Endothelial cell of umbilical vein (primary cell): Measurements from ENCODE around the gene CUEDC2. TPM values are rescaled to one million over a fixed set of nuclear protein-coding genes. Genes with fewer than 3 reads are reported as not detected.

ENCODE experiments used
- BruUV-seq: library from RNA; stranded (reverse); fragments of 400-500 nt; replicated peaks from 2 replicates; lab custom pipeline; 2021; lab: Mats Ljungman, UMichigan
- CTCF ChIA-PET: fragments of 300-600, 350-600 bp; sonication (Branson Sonifier 250); formaldehyde crosslinking; loops from one replicate; lab custom pipeline; 2021; ENCODE audit warnings: antibody characterized with exemption, inconsistent platforms; lab: Charles Lee
- POLR2A ChIA-PET: fragments of 300-600, 350-600 bp; sonication (Branson Sonifier 250); formaldehyde crosslinking; loops from one replicate; lab custom pipeline; 2021; ENCODE audit warnings: antibody characterized with exemption, inconsistent platforms; lab: Charles Lee
- DNase-seq: peaks from one replicate; pipeline ENCODE4 v3.0.0-alpha.2; 2011; ENCODE audit warnings: low read depth, low spot score
- FAIRE-seq: peaks from 2 replicates; lab custom pipeline; 2011; peaks lifted over from hg19 to GRCh38; lab: Jason Lieb, UNC
- H2AFZ ChIP-seq: 2 replicates; pipeline ENCODE4 v1.6.0; 2012; ENCODE audit warnings: low read depth, low read length, control low read depth, inconsistent platforms
- H3K27ac ChIP-seq: 2 replicates; pipeline ENCODE4 v1.5.1; 2011; ENCODE audit warnings: low read depth, mild to moderate bottlenecking, control low read depth, low read length, moderate library complexity; ENCODE audit not compliant: insufficient read depth
- H3K27me3 ChIP-seq, 2 experiments: 2 replicates each; pipeline versions ENCODE4 v1.6.0 to v1.6.1; 2011; ENCODE audit warnings: low read length in 2 of 2, mixed read lengths in 1 of 2; ENCODE audit not compliant: control insufficient read depth in 2 of 2, insufficient read depth in 2 of 2
- H3K36me3 ChIP-seq, 2 experiments: 2 replicates in 1 of 2; 3 replicates in 1 of 2; pipeline ENCODE4 v1.5.1; 2011; ENCODE audit warnings: low read length in 2 of 2, mild to moderate bottlenecking in 1 of 2, moderate library complexity in 1 of 2; ENCODE audit not compliant: control insufficient read depth in 2 of 2, insufficient read depth in 2 of 2; ENCODE audit errors: extremely low read depth in 1 of 2
- H3K4me1 ChIP-seq: 3 replicates; pipeline ENCODE4 v1.5.1; 2011; ENCODE audit warnings: mild to moderate bottlenecking, low read length; ENCODE audit not compliant: control insufficient read depth, insufficient read depth; ENCODE audit errors: extremely low read depth
- H3K4me2 ChIP-seq: 2 replicates; pipeline ENCODE4 v1.6.1; 2011; ENCODE audit warnings: low read length, control low read depth, mixed read lengths; ENCODE audit not compliant: insufficient read depth
- H3K4me3 ChIP-seq, 3 experiments: fragments of 200-600 bp in 1 of 3; sonication (generic), shearing (Covaris generic) in 1 of 3; replicated peaks in 1 of 3; 2 replicates each; pipeline ENCODE4 v1.5.1; 2011 to 2016; ENCODE audit warnings: control low read depth in 3 of 3, low read length in 3 of 3, mild to moderate bottlenecking in 2 of 3, inconsistent platforms in 1 of 3, low read depth in 1 of 3, moderate library complexity in 1 of 3; ENCODE audit not compliant: insufficient read depth in 1 of 3
- H3K79me2 ChIP-seq: 2 replicates; pipeline ENCODE4 v1.6.0; 2012; ENCODE audit warnings: low read length, inconsistent platforms; ENCODE audit not compliant: control insufficient read depth, insufficient read depth
- H3K9ac ChIP-seq: replicated peaks from 2 replicates; pipeline ENCODE3; 2011; ENCODE audit warnings: low read length, control low read depth; ENCODE audit not compliant: insufficient read depth; ENCODE audit errors: extremely low read depth
- H3K9me1 ChIP-seq: replicated peaks from 3 replicates; pipeline ENCODE4 v1.6.0; 2011; ENCODE audit warnings: mild to moderate bottlenecking, low read length; ENCODE audit not compliant: control insufficient read depth, insufficient read depth; ENCODE audit errors: extremely low read depth
- H3K9me3 ChIP-seq: replicated peaks from 2 replicates; pipeline ENCODE4 v1.5.1; 2012; ENCODE audit warnings: low read length, inconsistent platforms; ENCODE audit not compliant: control insufficient read depth, insufficient read depth
- H4K20me1 ChIP-seq: replicated peaks from 2 replicates; pipeline ENCODE3; 2011; ENCODE audit warnings: mild to moderate bottlenecking, low read length; ENCODE audit not compliant: control insufficient read depth, insufficient read depth; ENCODE audit errors: extremely low read depth
- EZH2 ChIP-seq: IDR thresholded peaks from 2 replicates; pipeline ENCODE4 v1.6.1; 2012; ENCODE audit warnings: borderline replicate concordance, low read depth, mild to moderate bottlenecking, moderate library complexity, low read length, inconsistent platforms; ENCODE audit not compliant: severe bottlenecking
- FOS ChIP-seq: IDR thresholded peaks from 2 replicates; pipeline ENCODE4 v1.6.1; 2011; ENCODE audit warnings: mild to moderate bottlenecking, low read length, moderate library complexity, borderline replicate concordance; ENCODE audit not compliant: insufficient read depth
- GATA2 ChIP-seq: IDR thresholded peaks from 2 replicates; pipeline ENCODE4 v1.7.0; 2011; ENCODE audit warnings: low read depth, mild to moderate bottlenecking, moderate library complexity, mixed read lengths, low read length; ENCODE audit not compliant: insufficient read length, insufficient read depth
- JUN ChIP-seq: IDR thresholded peaks from 2 replicates; pipeline ENCODE4 v1.6.1; 2011; ENCODE audit warnings: borderline replicate concordance, low read depth; ENCODE audit not compliant: insufficient read length, insufficient read depth
- MAX ChIP-seq: IDR thresholded peaks from 2 replicates; pipeline ENCODE4 v1.6.1; 2011; ENCODE audit not compliant: insufficient read depth, insufficient read length
- MYC ChIP-seq: IDR thresholded peaks from one replicate; pipeline ENCODE4 v1.6.1; 2011; ENCODE audit warnings: mild to moderate bottlenecking, low read depth, low read length
- POLR2A ChIP-seq: IDR thresholded peaks from 2 replicates; pipeline ENCODE4 v1.6.1; 2012; ENCODE audit warnings: low read depth, mild to moderate bottlenecking, control low read depth, low read length
- POLR2AphosphoS5 ChIP-seq: IDR thresholded peaks from 2 replicates; pipeline ENCODE4 v1.6.1; 2012; ENCODE audit warnings: low read depth, mild to moderate bottlenecking, control low read depth, low read length, moderate library complexity; ENCODE audit not compliant: insufficient read depth
- dilution Hi-C: fragments of 300-500 bp; cut with MboI; formaldehyde crosslinking; loops from one replicate; pipeline ENCODE4 v1.15.0; 2019; ENCODE audit warnings: low sequenced_read_pairs; ENCODE audit not compliant: extremely low pct_ligation_motif_present
- intact Hi-C: fragments of 100-400 bp; cut with micrococcal nuclease; formaldehyde crosslinking; loops from one replicate; pipeline ENCODE4 v1.10.0; 2022
- polyA plus RNA-seq, 4 experiments: library from polyadenylated mRNA; depleted of rRNA in 3 of 4; stranded (reverse) in 3 of 4; unstranded in 1 of 4; fragments of >200 nt; gene quantifications; 2 replicates each; pipeline versions ENCODE4 v1.2.1 to v1.2.3, GENCODE V29; 2011 to 2012; ENCODE audit warnings: missing spikeins in 1 of 4
- total RNA-seq: library from RNA; stranded (reverse); gene quantifications from 2 replicates; pipeline ENCODE4 v1.2.3, GENCODE V29; 2021
- TF ChIP-seq, protein P1 (sequence below), 2 donors: IDR thresholded peaks; 1 replicate in 1 of 2; 2 replicates in 1 of 2; pipeline ENCODE4 v1.5.1; 2011; ENCODE audit warnings: low read length in 2 of 2, mild to moderate bottlenecking in 2 of 2, moderate library complexity in 2 of 2, control low read depth in 1 of 2, inconsistent platforms in 1 of 2, low read depth in 1 of 2; ENCODE audit not compliant: insufficient read depth in 1 of 2; ENCODE audit errors: extremely low read depth in 1 of 2

Gene CUEDC2
- total and polyA plus RNA-seq, 2 donors (not counting 3 experiments of a cell fraction or from before 2014, with no cell fraction given): 61.5 to 96.7 TPM

GRCh38 chr10:102394079-102394800, 38.1 kb downstream of the CUEDC2 start:
- intact Hi-C loops (loop anchor here (1.0 to 2.0 kb wide), 5 partner anchors 28 to 319 kb away; partner anchors contain the start of gene NOLC1), dilution Hi-C loops (no loop called here)
- no peaks in the 10 kb centered on the region for H3K9me1 ChIP-seq
- TF ChIP-seq MAX (no peak), JUN (no peak), MYC (no peak), POLR2AphosphoS5 (no peak), FOS (no peak), GATA2 (no peak), EZH2 (no peak), POLR2A (no peak)
- TF ChIP-seq, protein P1, sequence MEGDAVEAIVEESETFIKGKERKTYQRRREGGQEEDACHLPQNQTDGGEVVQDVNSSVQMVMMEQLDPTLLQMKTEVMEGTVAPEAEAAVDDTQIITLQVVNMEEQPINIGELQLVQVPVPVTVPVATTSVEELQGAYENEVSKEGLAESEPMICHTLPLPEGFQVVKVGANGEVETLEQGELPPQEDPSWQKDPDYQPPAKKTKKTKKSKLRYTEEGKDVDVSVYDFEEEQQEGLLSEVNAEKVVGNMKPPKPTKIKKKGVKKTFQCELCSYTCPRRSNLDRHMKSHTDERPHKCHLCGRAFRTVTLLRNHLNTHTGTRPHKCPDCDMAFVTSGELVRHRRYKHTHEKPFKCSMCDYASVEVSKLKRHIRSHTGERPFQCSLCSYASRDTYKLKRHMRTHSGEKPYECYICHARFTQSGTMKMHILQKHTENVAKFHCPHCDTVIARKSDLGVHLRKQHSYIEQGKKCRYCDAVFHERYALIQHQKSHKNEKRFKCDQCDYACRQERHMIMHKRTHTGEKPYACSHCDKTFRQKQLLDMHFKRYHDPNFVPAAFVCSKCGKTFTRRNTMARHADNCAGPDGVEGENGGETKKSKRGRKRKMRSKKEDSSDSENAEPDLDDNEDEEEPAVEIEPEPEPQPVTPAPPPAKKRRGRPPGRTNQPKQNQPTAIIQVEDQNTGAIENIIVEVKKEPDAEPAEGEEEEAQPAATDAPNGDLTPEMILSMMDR (IDR thresholded peaks at IDR 0.05; ENCODE audit: extremely low read depth in 1 of 2, insufficient read depth in 1 of 2, low read depth in 1 of 2, low read length in 2 of 2): no peak
- H4K20me1 ChIP-seq: no peaks in the 10 kb centered on the region
- H3K4me1 ChIP-seq: peaks cover 14% of the 10 kb centered on the region
- CTCF ChIA-PET: interaction anchor here (0.7 to 9.2 kb wide), 19 partner anchors 8 to 276 kb away, joined by 3 to 168 read pairs (median 5); partner anchors contain the start of genes ACTR1A, CUEDC2 and FBXL15
- peak overlapping the region; percentile 4 to 60 (median 53) for H3K4me3 ChIP-seq
- peaks cover 6% of the 10 kb centered on the region in 2 experiments for H3K27me3 ChIP-seq
- H3K4me2 ChIP-seq: peak overlapping the region; percentile 44
- BruUV-seq: no TSS peak
- peak; percentile 91 for FAIRE-seq
- peaks cover 0 to 12% of the 10 kb centered on the region in 2 experiments for H3K36me3 ChIP-seq
- peak overlapping the region; percentile 87 for H3K27ac ChIP-seq
- no peaks in the 10 kb centered on the region for H3K79me2 ChIP-seq
- H2AFZ ChIP-seq: peak overlapping the region; percentile 85
- no peaks in the 10 kb centered on the region for H3K9me3 ChIP-seq
- POLR2A ChIA-PET: interaction anchor here (0.6 kb wide), 3 partner anchors 49 to 251 kb away, joined by 3 to 5 read pairs (median 5); no protein-coding TSS in a partner anchor
- peak overlapping the region; percentile 81 for H3K9ac ChIP-seq
- peak; percentile 93 for DNase-seq
